Central memory CD8-positive, alpha-beta T cell (primary cell): Measurements from ENCODE around the gene MAGEB3.

ENCODE experiments used
- ATAC-seq: fragments of 150-1000 bp; cut with Tn5 transposase; replicated peaks from 2 replicates; pipeline ENCODE4 v1.10.0; 2022; ENCODE audit warnings: mild to moderate bottlenecking, moderate FRiP score, moderate number of reproducible peaks; ENCODE audit not compliant: poor library complexity, severe bottlenecking; ENCODE audit errors: extremely low read depth
- DNase-seq, 2 donors: peaks; one replicate each; pipeline ENCODE4 v3.0.0; 2021; ENCODE audit warnings: low spot score in 2 of 2
- H3K27ac Mint-ChIP-seq: one replicate; pipeline ENCODE4 v1.8.0; 2022; ENCODE audit warnings: low read depth, mild to moderate bottlenecking, moderate library complexity, mixed read lengths
- H3K27me3 Mint-ChIP-seq: one replicate; pipeline ENCODE4 v1.8.0; 2022; ENCODE audit warnings: mixed read lengths
- H3K36me3 Mint-ChIP-seq: one replicate; pipeline ENCODE4 v1.8.0; 2022; ENCODE audit warnings: mild to moderate bottlenecking, moderate library complexity, mixed read lengths; ENCODE audit not compliant: insufficient read depth
- H3K4me1 Mint-ChIP-seq: one replicate; pipeline ENCODE4 v1.8.0; 2022; ENCODE audit warnings: mixed read lengths
- H3K4me3 Mint-ChIP-seq: one replicate; pipeline ENCODE4 v1.8.0; 2022; ENCODE audit warnings: mild to moderate bottlenecking, moderate library complexity, mixed read lengths
- H3K9me3 Mint-ChIP-seq: one replicate; pipeline ENCODE4 v1.8.0; 2022; ENCODE audit warnings: mixed read lengths

The MAGEB3 gene

GRCh38 chrX:30283456-30284200 is 53.2 kb downstream of the MAGEB3 start:
- Mint-ChIP-seq H3K4me1 (no peaks in the 10 kb centered on the region), H3K4me3 (no peak overlapping the region), H3K36me3 (no peaks in the 10 kb centered on the region), H3K27me3 (no peaks in the 10 kb centered on the region), H3K9me3 (no peaks in the 10 kb centered on the region), H3K27ac (no peak overlapping the region)
- ATAC-seq, result no peak
- DNase-seq, result no peak
